HG02938 (cell line): ENCODE measurements around the gene TACR2.

ENCODE experiments used
- ATAC-seq: cut with Tn5 transposase; IDR thresholded peaks from one replicate; pipeline ENCODE4 v1.9.1; 2021; ENCODE audit warnings: mild to moderate bottlenecking, moderate library complexity; ENCODE audit not compliant: unreplicated experiment

The TACR2 gene

GRCh38 chr10:69416695-69417094, at the start of gene TACR2:
TSS of gene TACR2 (minus strand) at chr10:69416918. CDS start at chr10:69416323, 595 bp downstream.
- ATAC-seq: no peak

- no peak for ATAC-seq
These were observed 49.4 kb upstream of the TACR2 start for GRCh38 chr10:69466158-69466490.

GRCh38 chr10:69465457-69466157, 48.9 kb upstream of the TACR2 start:
- ATAC-seq: no peak

- ATAC-seq: no peak
These were observed 48.2 kb upstream of the TACR2 start for GRCh38 chr10:69464801-69465401.

- no peak for ATAC-seq
These were observed 47.7 kb upstream of the TACR2 start for GRCh38 chr10:69464401-69464800.

- ATAC-seq: no peak
These were observed 47.2 kb upstream of the TACR2 start for GRCh38 chr10:69463886-69464285.

- ATAC-seq: no peak
These were observed 44.7 kb upstream of the TACR2 start for GRCh38 chr10:69461243-69462025.

GRCh38 chr10:69460576-69461242, 44.0 kb upstream of the TACR2 start:
- ATAC-seq: no peak

GRCh38 chr10:69459893-69460575, 43.3 kb upstream of the TACR2 start:
- ATAC-seq: no peak

GRCh38 chr10:69459101-69459790, 42.5 kb upstream of the TACR2 start:
- no peak for ATAC-seq

GRCh38 chr10:69458430-69459100, 41.8 kb upstream of the TACR2 start:
- ATAC-seq: no peak

- ATAC-seq: no peak
These were observed 41.1 kb upstream of the TACR2 start for GRCh38 chr10:69457771-69458237.

- no peak for ATAC-seq
These were observed 40.4 kb upstream of the TACR2 start for GRCh38 chr10:69456880-69457693.

- ATAC-seq: no peak
These were observed 38.5 kb upstream of the TACR2 start for GRCh38 chr10:69455006-69455763.

- ATAC-seq: no peak
These were observed 37.1 kb upstream of the TACR2 start for GRCh38 chr10:69453795-69454194.

- ATAC-seq: no peak
These were observed 36.1 kb upstream of the TACR2 start for GRCh38 chr10:69452676-69453415.

GRCh38 chr10:69451784-69452251, 35.1 kb upstream of the TACR2 start:
- ATAC-seq: peak; percentile 11
